Measurements from ENCODE around the gene LDLRAP1.

LDLRAP1 gene

GRCh38 chr1:25565626-25566025 lies 22.2 kb downstream of the LDLRAP1 start:
- CTCF ChIA-PET = interaction anchor here (0.6 to 1.3 kb wide), 2 partner anchors 7 to 17 kb away, joined by 3 to 4 read pairs; no protein-coding TSS in a partner anchor
- TF ChIP-seq ELF4 (IDR thresholded peaks at IDR 0.05) (no peak), TARDBP (IDR thresholded peaks at IDR 0.05) (no peak), PKNOX1 (IDR thresholded peaks at IDR 0.05) (no peak), ZNF384 (IDR thresholded peaks at IDR 0.05) (no peak), NFRKB (IDR thresholded peaks at IDR 0.05) (no peak)
- no peak for DNase-seq (ENCODE audit: extremely low spot score)
- POLR2A ChIA-PET = interaction anchor here (0.6 to 1.2 kb wide), 2 partner anchors 8 to 22 kb away, joined by 3 read pairs; partner anchors contain the start of gene LDLRAP1

GRCh38 chr1:25566176-25566729 lies 22.8 kb downstream of the LDLRAP1 start:
- ChIA-PET CTCF (interaction anchor here (0.6 kb wide), 3 partner anchors 14 to 47 kb away, joined by 3 read pairs; no protein-coding TSS in a partner anchor), POLR2A (interaction anchor here (1.2 kb wide), 1 partner anchor 23 kb away, joined by 3 read pairs; the partner anchor contains the start of gene LDLRAP1)
- no peak for DNase-seq (ENCODE audit: extremely low spot score)
- no peak for TF ChIP-seq PKNOX1 (IDR thresholded peaks at IDR 0.05)
- TF ChIP-seq NFRKB (IDR thresholded peaks at IDR 0.05) = no peak
- no peak for TF ChIP-seq FOXM1 (IDR thresholded peaks at IDR 0.05; ENCODE audit: borderline replicate concordance)
- TF ChIP-seq ELF4 (IDR thresholded peaks at IDR 0.05) = no peak
- TF ChIP-seq FOXK2 (IDR thresholded peaks at IDR 0.05) = no peak
- no peak for TF ChIP-seq FOXA1 (IDR thresholded peaks at IDR 0.05)
- TF ChIP-seq SP1 (IDR thresholded peaks at IDR 0.05) = no peak
- TF ChIP-seq HDGF (IDR thresholded peaks at IDR 0.05; ENCODE audit: borderline replicate concordance) = no peak
- TF ChIP-seq LEF1 (IDR thresholded peaks at IDR 0.05; ENCODE audit: borderline replicate concordance) = no peak
- no peak for TF ChIP-seq TARDBP (IDR thresholded peaks at IDR 0.05)
- no peak for TF ChIP-seq BHLHE40 (IDR thresholded peaks at IDR 0.05; ENCODE audit: borderline replicate concordance)
- no peak for TF ChIP-seq SUZ12 (IDR thresholded peaks at IDR 0.05)
- TF ChIP-seq CTBP1 (IDR thresholded peaks at IDR 0.05; ENCODE audit: borderline replicate concordance) = no peak
- TF ChIP-seq ZNF384 (IDR thresholded peaks at IDR 0.05) = no peak

GRCh38 chr1:25566730-25567341 lies 23.4 kb downstream of the LDLRAP1 start:
- TF ChIP-seq TARDBP (IDR thresholded peaks at IDR 0.05) (no peak), NFRKB (IDR thresholded peaks at IDR 0.05) (no peak), FOXK2 (IDR thresholded peaks at IDR 0.05) (no peak), BHLHE40 (IDR thresholded peaks at IDR 0.05; ENCODE audit: borderline replicate concordance) (no peak), L3MBTL2 (conservative IDR thresholded peaks at IDR 0.05) (no peak), ELF4 (IDR thresholded peaks at IDR 0.05) (no peak), FOXM1 (IDR thresholded peaks at IDR 0.05; ENCODE audit: borderline replicate concordance) (no peak), SUZ12 (IDR thresholded peaks at IDR 0.05) (no peak), CTBP1 (IDR thresholded peaks at IDR 0.05; ENCODE audit: borderline replicate concordance) (no peak), LEF1 (IDR thresholded peaks at IDR 0.05; ENCODE audit: borderline replicate concordance) (no peak), ZNF384 (IDR thresholded peaks at IDR 0.05) (no peak), FOXA1 (IDR thresholded peaks at IDR 0.05) (no peak), PKNOX1 (IDR thresholded peaks at IDR 0.05) (no peak), HDGF (IDR thresholded peaks at IDR 0.05; ENCODE audit: borderline replicate concordance) (no peak), ARNT (IDR thresholded peaks at IDR 0.05) (no peak), SP1 (IDR thresholded peaks at IDR 0.05) (no peak)
- ChIA-PET CTCF (interaction anchor here (0.6 to 0.7 kb wide), 3 partner anchors 13 to 66 kb away, joined by 3 read pairs; no protein-coding TSS in a partner anchor), POLR2A (interaction anchor here (0.9 kb wide), 1 partner anchor 16 kb away, joined by 3 read pairs; no protein-coding TSS in a partner anchor)
- no peak for DNase-seq (ENCODE audit: extremely low spot score)

- ChIA-PET POLR2A (no interaction called here), CTCF (interaction anchor here (0.6 to 0.7 kb wide), 2 partner anchors 66 to 167 kb away, joined by 3 read pairs; no protein-coding TSS in a partner anchor)
- TF ChIP-seq ARNT (IDR thresholded peaks at IDR 0.05) (no peak), HDGF (IDR thresholded peaks at IDR 0.05; ENCODE audit: borderline replicate concordance) (no peak), L3MBTL2 (conservative IDR thresholded peaks at IDR 0.05) (no peak), BHLHE40 (IDR thresholded peaks at IDR 0.05; ENCODE audit: borderline replicate concordance) (no peak), FOXK2 (IDR thresholded peaks at IDR 0.05) (no peak), SUZ12 (IDR thresholded peaks at IDR 0.05) (no peak), NFRKB (IDR thresholded peaks at IDR 0.05) (no peak), PKNOX1 (IDR thresholded peaks at IDR 0.05) (no peak), FOXM1 (IDR thresholded peaks at IDR 0.05; ENCODE audit: borderline replicate concordance) (no peak), TARDBP (IDR thresholded peaks at IDR 0.05) (no peak), FOXA1 (IDR thresholded peaks at IDR 0.05) (no peak), ZNF384 (IDR thresholded peaks at IDR 0.05) (no peak), ELF4 (IDR thresholded peaks at IDR 0.05) (no peak), CTBP1 (IDR thresholded peaks at IDR 0.05; ENCODE audit: borderline replicate concordance) (no peak), SP1 (IDR thresholded peaks at IDR 0.05) (no peak), LEF1 (IDR thresholded peaks at IDR 0.05; ENCODE audit: borderline replicate concordance) (no peak)
- no peak for DNase-seq (ENCODE audit: extremely low spot score)
Observed at GRCh38 chr1:25567710-25568089, 24.3 kb downstream of the LDLRAP1 start.
